C4-2B (cell line): ENCODE results near the gene SNX8.

Experiments used
- CTCF ChIP-seq: fragments of 450-650 bp; conservative IDR thresholded peaks from 2 replicates; pipeline ENCODE4 v1.5.1; 2017; ENCODE audit warnings: mild to moderate bottlenecking
- ZFX ChIP-seq: fragments of 450-650 bp; IDR thresholded peaks from 2 replicates; pipeline ENCODE4 v1.6.1; 2017

GRCh38 chr7:2220030-2220429 is 94.2 kb downstream of the SNX8 start:
- TF ChIP-seq CTCF, result no peak
- no peak for TF ChIP-seq ZFX
